ENCODE data around the gene DIPK1A. TPM values are rescaled to one million over a fixed set of nuclear protein-coding genes. Genes with fewer than 3 reads are reported as not detected.

Gene DIPK1A
- total RNA-seq, 1 experiment from 2014 or later, result 3.8 TPM

- Histone ChIP-seq H2AFZ (ENCODE audit: low read length) (no peak overlapping the region), H2BK15ac (ENCODE audit: low read depth, low read length) (no peak overlapping the region), H3K9ac (ENCODE audit: extremely low read depth, insufficient read length, low read length) (no peak overlapping the region), H3K4me2 (ENCODE audit: insufficient read depth, insufficient read length, low read length) (no peak overlapping the region), H3K79me2 (ENCODE audit: insufficient read depth, low read length) (no peaks in the 10 kb centered on the region), H2AK5ac (ENCODE audit: insufficient read length, low read length) (no peak overlapping the region), H2BK5ac (ENCODE audit: insufficient read length, low read length) (no peak overlapping the region), H4K91ac (ENCODE audit: insufficient read length, low read depth, low read length) (no peak overlapping the region), H3K4ac (ENCODE audit: low read depth, low read length) (no peak overlapping the region), H4K8ac (replicated peaks; ENCODE audit: insufficient read length, low read depth, low read length) (no peak overlapping the region), H3K56ac (ENCODE audit: insufficient read length, low read depth, low read length) (no peak overlapping the region), H2BK120ac (ENCODE audit: low read depth, low read length, poor library complexity, severe bottlenecking) (no peak overlapping the region), H4K20me1 (ENCODE audit: control insufficient read depth, insufficient read depth, insufficient read length) (no peaks in the 10 kb centered on the region), H3K4me1 (ENCODE audit: insufficient read depth, low read length) (peaks cover 3% of the 10 kb centered on the region; the same call in 1 of the 2 replicates), H2BK20ac (ENCODE audit: low read depth, low read length, poor library complexity, severe bottlenecking) (no peak overlapping the region), H3K79me1 (ENCODE audit: insufficient read depth, low read depth, low read length, poor library complexity, severe bottlenecking) (no peaks in the 10 kb centered on the region), H4K5ac (ENCODE audit: insufficient read length, low read depth, low read length) (no peak overlapping the region), H3K23me2 (ENCODE audit: insufficient read length, low read depth, low read length, poor library complexity, severe bottlenecking) (no peaks in the 10 kb centered on the region), H3K23ac (ENCODE audit: insufficient read length, low read depth, low read length) (no peak overlapping the region), H3K14ac (ENCODE audit: insufficient read depth, low read length) (no peak overlapping the region), H3T11ph (ENCODE audit: low read length) (no peak overlapping the region), H3K27ac (ENCODE audit: insufficient read length, low read depth, low read length) (no peak overlapping the region), H3K9me3 (ENCODE audit: control insufficient read depth, low read depth, low read length) (no peaks in the 10 kb centered on the region), H2BK12ac (ENCODE audit: insufficient read length, low read depth, low read length) (no peak overlapping the region), H3K27me3 (ENCODE audit: insufficient read depth, low read length) (no peaks in the 10 kb centered on the region), H3K18ac (ENCODE audit: insufficient read length, low read depth, low read length) (no peak overlapping the region)
- Mint-ChIP-seq H3K4me3 (no peak overlapping the region), H3K9me3 (no peaks in the 10 kb centered on the region), H3K4me1 (peaks cover 7% of the 10 kb centered on the region in 2 experiments), H3K27me3 (ENCODE audit: low read depth) (no peaks in the 10 kb centered on the region), H3K27ac (no peak overlapping the region), H3K36me3 (ENCODE audit: insufficient read depth in 1 of 3, low read depth in 3 of 3) (no peaks in the 10 kb centered on the region)
- DNase-seq, result no peak
- no peak for TF ChIP-seq CTCF (conservative IDR thresholded peaks at IDR 0.05)
- WGBS (ENCODE audit: extremely low coverage, insufficient read length, low lambda C conversion rate), result no CpG with 5 or more reads among the region's 6 CpGs
Observed at GRCh38 chr1:93007941-93008577, 46.8 kb upstream of the DIPK1A start.

Measured in H9 (cell line).